B cell (primary cell): Measurements from ENCODE around the gene GIMD1. TPM values are rescaled to one million over a fixed set of nuclear protein-coding genes. Genes with fewer than 3 reads are reported as not detected.
"Not testable (repeated sequence)": the region's sequence is repeated elsewhere in the genome, so short reads cannot be mapped to it uniquely, and the experiment has no call there.

Experiments used
- ATAC-seq: fragments of 200-7000 bp; cut with Tn5 transposase; one replicate; pipeline ENCODE4 v1.10.0; 2021; ENCODE audit warnings: low read depth, mild to moderate bottlenecking, moderate number of reproducible peaks, moderate library complexity
- CTCF ChIA-PET: fragments of 350-600 bp; sonication (Branson Sonifier 250); formaldehyde crosslinking; loops from one replicate; lab custom pipeline; 2021; ENCODE audit warnings: antibody characterized with exemption, inconsistent platforms; lab: Charles Lee
- POLR2A ChIA-PET: fragments of 350-600 bp; sonication (Branson Sonifier 250); formaldehyde crosslinking; loops from one replicate; lab custom pipeline; 2021; ENCODE audit warnings: antibody characterized with exemption; lab: Charles Lee
- DNase-seq: peaks from one replicate; pipeline ENCODE4 v3.0.0; 2013
- H2AFZ ChIP-seq: 2 replicates; pipeline ENCODE4 v1.6.1; 2012; ENCODE audit warnings: mild to moderate bottlenecking, low read depth, low read length; ENCODE audit not compliant: insufficient read depth, poor library complexity, severe bottlenecking
- H3K27ac ChIP-seq, 2 donors: 1 replicate in 1 of 2; 2 replicates in 1 of 2; pipeline ENCODE4 v1.5.1; 2012 to 2013; ENCODE audit warnings: low read length in 2 of 2, mild to moderate bottlenecking in 2 of 2, moderate library complexity in 1 of 2
- H3K27me3 ChIP-seq, 4 experiments: fragments of 200-600 bp in 1 of 4; sonication (generic) in 1 of 4; replicated peaks in 1 of 4; 1 replicate in 2 of 4; 2 replicates in 2 of 4; pipeline versions ENCODE4 v1.6.1 to v1.7.0; 2013 to 2016; ENCODE audit warnings: low read length in 3 of 4, mild to moderate bottlenecking in 2 of 4, mixed read lengths in 1 of 4, moderate library complexity in 1 of 4; ENCODE audit not compliant: insufficient read depth in 4 of 4, control insufficient read depth in 3 of 4; ENCODE audit errors: control extremely low read depth in 1 of 4
- H3K36me3 ChIP-seq, 2 experiments: replicated peaks in 1 of 2; 1 replicate in 1 of 2; 2 replicates in 1 of 2; pipeline versions ENCODE4 v1.6.1 to v1.7.1; 2013; ENCODE audit warnings: low read length in 1 of 2; ENCODE audit not compliant: insufficient read depth in 2 of 2, control insufficient read depth in 1 of 2; ENCODE audit errors: control extremely low read depth in 1 of 2, extremely low read depth in 1 of 2
- H3K4me1 ChIP-seq, 2 donors: fragments of 200-600 bp in 1 of 2; sonication (generic) in 1 of 2; 1 replicate in 1 of 2; 2 replicates in 1 of 2; pipeline versions ENCODE4 v1.5.1 to v1.6.1; 2013 to 2017; ENCODE audit warnings: low read length in 2 of 2; ENCODE audit not compliant: control insufficient read depth in 2 of 2, insufficient read depth in 2 of 2
- H3K4me2 ChIP-seq: replicated peaks from 2 replicates; pipeline ENCODE3; 2012; ENCODE audit warnings: mild to moderate bottlenecking, low read depth, low read length; ENCODE audit not compliant: poor library complexity, severe bottlenecking
- H3K4me3 ChIP-seq, 5 experiments: fragments of 200-600 bp in 1 of 5; sonication (generic) in 1 of 5; 1 replicate in 3 of 5; 2 replicates in 2 of 5; pipeline versions ENCODE4 v1.5.1 to v1.7.0; 2011 to 2016; ENCODE audit warnings: low read length in 4 of 5, mild to moderate bottlenecking in 4 of 5, low read depth in 2 of 5, control low read depth in 1 of 5, moderate library complexity in 1 of 5; ENCODE audit not compliant: insufficient read depth in 1 of 5; ENCODE audit errors: control extremely low read depth in 1 of 5, extremely low read depth in 1 of 5
- H3K79me2 ChIP-seq: fragments of 200-600 bp; sonication (generic); one replicate; pipeline ENCODE4 v1.6.0; 2016; ENCODE audit warnings: low read length; ENCODE audit not compliant: control insufficient read depth, insufficient read depth
- H3K9ac ChIP-seq: fragments of 200-600 bp; sonication (generic); 2 replicates; pipeline ENCODE4 v1.6.1; 2017; ENCODE audit warnings: mild to moderate bottlenecking, low read length, moderate library complexity
- H3K9me3 ChIP-seq, 3 donors: one replicate each; pipeline versions ENCODE4 v1.6.1 to v1.7.1; 2013; ENCODE audit warnings: low read length in 2 of 3; ENCODE audit not compliant: control insufficient read depth in 2 of 3, insufficient read depth in 1 of 3; ENCODE audit errors: control extremely low read depth in 1 of 3
- H4K20me1 ChIP-seq: 2 replicates; pipeline ENCODE4 v1.6.0; 2012; ENCODE audit warnings: mild to moderate bottlenecking, low read length; ENCODE audit not compliant: insufficient read depth, control insufficient read depth, poor library complexity, severe bottlenecking
- H3K27ac Mint-ChIP-seq: one replicate; pipeline ENCODE4 v1.8.0; 2021; ENCODE audit warnings: mixed read lengths
- H3K27me3 Mint-ChIP-seq: one replicate; pipeline ENCODE4 v1.8.0; 2021; ENCODE audit warnings: mixed read lengths
- H3K4me1 Mint-ChIP-seq: one replicate; pipeline ENCODE4 v1.8.0; 2021; ENCODE audit warnings: mixed read lengths
- H3K4me3 Mint-ChIP-seq: one replicate; pipeline ENCODE4 v1.8.0; 2021; ENCODE audit warnings: mixed read lengths
- H3K9me3 Mint-ChIP-seq: one replicate; pipeline ENCODE4 v1.8.0; 2022; ENCODE audit warnings: mixed read lengths; ENCODE audit not compliant: insufficient read depth
- EZH2 ChIP-seq: IDR thresholded peaks from 2 replicates; pipeline ENCODE4 v1.6.1; 2012; ENCODE audit warnings: borderline replicate concordance, low read depth, mild to moderate bottlenecking, moderate library complexity, low read length; ENCODE audit not compliant: insufficient read depth, poor library complexity, severe bottlenecking
- WGBS: methylation state at CpG from one replicate; pipeline ENCODE4 v1.1.5; 2013; ENCODE audit warnings: missing lambda C conversion rate; ENCODE audit not compliant: insufficient coverage; 5-methylcytosine and 5-hydroxymethylcytosine counted together
- intact Hi-C: fragments of 100-400 bp; cut with micrococcal nuclease; formaldehyde crosslinking; loops from one replicate; pipeline ENCODE4 v1.10.0; 2022
- polyA plus RNA-seq: library from polyadenylated mRNA; depleted of rRNA; stranded (reverse); fragments of >200 nt; gene quantifications from 2 replicates; pipeline ENCODE4 v1.2.3, GENCODE V29; 2012
- total RNA-seq, 2 donors: library from RNA; stranded (reverse); fragments of 120-200 nt in 1 of 2; gene quantifications; 1 replicate in 1 of 2; 2 replicates in 1 of 2; pipeline versions ENCODE4 v1.2.3 to v1.2.4, GENCODE V29; 2013 to 2022
- TF ChIP-seq, protein P1 (sequence below): fragments of 200-600 bp; IDR thresholded peaks from one replicate; pipeline ENCODE4 v1.8.0; 2022; ENCODE audit warnings: antibody characterized with exemption, mild to moderate bottlenecking

The GIMD1 gene
- total and polyA plus RNA-seq, 2 donors (not counting 1 experiment from before 2014, with no cell fraction given): not detected

GRCh38 chr4:106401157-106401556 is 32.6 kb upstream of the GIMD1 start:
- Histone ChIP-seq H3K79me2 (no peaks in the 10 kb centered on the region), H3K36me3 (no peaks in the 10 kb centered on the region), H3K4me3 (no peak overlapping the region), H4K20me1 (no peaks in the 10 kb centered on the region), H3K27me3 (no peaks in the 10 kb centered on the region), H3K4me2 (no peak overlapping the region), H3K9ac (no peak overlapping the region), H3K4me1 (no peaks in the 10 kb centered on the region), H3K9me3 (peaks cover 1 to 10% (median 4%) of the 10 kb centered on the region in 3 donors), H2AFZ (no peak overlapping the region), H3K27ac (no peak overlapping the region)
- ATAC-seq: no peak
- WGBS: no CpG with 5 or more reads among the region's 3 CpGs
- CTCF ChIA-PET: no interaction called here
- Mint-ChIP-seq H3K4me3 (no peak overlapping the region), H3K27me3 (no peaks in the 10 kb centered on the region), H3K9me3 (peaks cover 9% of the 10 kb centered on the region), H3K4me1 (no peaks in the 10 kb centered on the region), H3K27ac (no peak overlapping the region)
- no peak for DNase-seq
- POLR2A ChIA-PET: no interaction called here
- intact Hi-C loops: no loop called here
- no peak for TF ChIP-seq EZH2
- TF ChIP-seq, protein P1, sequence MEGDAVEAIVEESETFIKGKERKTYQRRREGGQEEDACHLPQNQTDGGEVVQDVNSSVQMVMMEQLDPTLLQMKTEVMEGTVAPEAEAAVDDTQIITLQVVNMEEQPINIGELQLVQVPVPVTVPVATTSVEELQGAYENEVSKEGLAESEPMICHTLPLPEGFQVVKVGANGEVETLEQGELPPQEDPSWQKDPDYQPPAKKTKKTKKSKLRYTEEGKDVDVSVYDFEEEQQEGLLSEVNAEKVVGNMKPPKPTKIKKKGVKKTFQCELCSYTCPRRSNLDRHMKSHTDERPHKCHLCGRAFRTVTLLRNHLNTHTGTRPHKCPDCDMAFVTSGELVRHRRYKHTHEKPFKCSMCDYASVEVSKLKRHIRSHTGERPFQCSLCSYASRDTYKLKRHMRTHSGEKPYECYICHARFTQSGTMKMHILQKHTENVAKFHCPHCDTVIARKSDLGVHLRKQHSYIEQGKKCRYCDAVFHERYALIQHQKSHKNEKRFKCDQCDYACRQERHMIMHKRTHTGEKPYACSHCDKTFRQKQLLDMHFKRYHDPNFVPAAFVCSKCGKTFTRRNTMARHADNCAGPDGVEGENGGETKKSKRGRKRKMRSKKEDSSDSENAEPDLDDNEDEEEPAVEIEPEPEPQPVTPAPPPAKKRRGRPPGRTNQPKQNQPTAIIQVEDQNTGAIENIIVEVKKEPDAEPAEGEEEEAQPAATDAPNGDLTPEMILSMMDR: no peak

DNA sequence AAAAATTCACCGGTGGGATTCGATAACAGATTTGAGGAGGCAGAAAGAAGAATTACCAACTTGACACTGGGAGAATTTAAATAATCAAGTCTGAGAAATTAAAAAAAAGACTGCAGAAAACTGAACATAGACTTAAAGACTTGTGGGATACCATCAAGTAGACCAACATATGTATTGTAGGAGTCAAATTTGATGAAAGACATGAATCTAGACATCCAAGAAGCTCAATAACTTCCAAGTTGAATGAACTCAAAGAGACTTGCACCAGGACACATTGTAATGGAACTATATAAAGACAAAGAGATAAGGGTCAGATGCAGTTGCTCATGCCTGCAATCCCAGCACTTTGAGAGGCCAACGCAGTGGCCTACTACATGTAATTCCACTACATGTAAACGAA is 30.3 kb upstream of the GIMD1 start:
- H4K20me1 ChIP-seq, ATAC-seq, H3K27ac ChIP-seq, DNase-seq, POLR2A ChIA-PET, CTCF ChIA-PET, H3K36me3 ChIP-seq, H3K9ac ChIP-seq, H3K79me2 ChIP-seq, H3K27ac Mint-ChIP-seq, H3K9me3 Mint-ChIP-seq, H3K4me3 Mint-ChIP-seq, H3K4me1 Mint-ChIP-seq, H3K4me2 ChIP-seq, H3K4me1 ChIP-seq, H2AFZ ChIP-seq, H3K27me3 Mint-ChIP-seq, H3K27me3 ChIP-seq, H3K4me3 ChIP-seq, intact Hi-C loops: not testable (repeated sequence)
- H3K9me3 ChIP-seq: peaks cover 1 to 16% (median 9%) of the 10 kb centered on the region in 3 donors
- no CpG with 5 or more reads among the region's 4 CpGs for WGBS
